Vagina (tissue), 2 donors: Measurements from ENCODE around the gene BRSK2. TPM values are rescaled to one million over a fixed set of nuclear protein-coding genes. Genes with fewer than 3 reads are reported as not detected.
A peak's percentile ranks its signal among the peaks of the same experiment; 100 is the strongest.

Experiments
- DNase-seq, 2 donors: peaks; one replicate each; pipeline ENCODE4 v3.0.0-alpha.2; 2017; ENCODE audit errors: extremely low spot score in 2 of 2
- H3K27ac ChIP-seq: fragments of 200-600 bp; sonication (generic); one replicate; pipeline ENCODE4 v1.5.1; 2019
- H3K27me3 ChIP-seq: fragments of 200-600 bp; sonication (generic); one replicate; pipeline ENCODE4 v1.5.1; 2019
- H3K36me3 ChIP-seq, 2 donors: fragments of 200-600 bp; sonication (generic); one replicate each; pipeline ENCODE4 v1.5.1; 2017 to 2019
- H3K4me1 ChIP-seq: fragments of 200-600 bp; sonication (generic); one replicate; pipeline ENCODE4 v1.5.1; 2019
- H3K4me3 ChIP-seq, 2 donors: fragments of 200-600 bp; sonication (generic); 1 replicate in 1 of 2; 2 replicates in 1 of 2; pipeline ENCODE4 v1.5.1; 2016 to 2019
- H3K9me3 ChIP-seq: fragments of 200-600 bp; sonication (generic); one replicate; pipeline ENCODE4 v1.5.1; 2019
- CTCF ChIP-seq, 3 experiments: fragments of 450-650 bp in 2 of 3; fragments of 200-600 bp in 1 of 3; sonication (generic) in 1 of 3; IDR thresholded peaks; one replicate each; pipeline ENCODE4 v1.5.1; 2017 to 2019; ENCODE audit warnings: antibody characterized with exemption in 3 of 3, mild to moderate bottlenecking in 2 of 3, moderate library complexity in 2 of 3
- POLR2A ChIP-seq, 2 donors: fragments of 450-650 bp; IDR thresholded peaks; one replicate each; pipeline ENCODE4 v1.6.1; 2017; ENCODE audit warnings: antibody characterized with exemption in 2 of 2, mild to moderate bottlenecking in 2 of 2, moderate library complexity in 2 of 2
- POLR2AphosphoS5 ChIP-seq, 2 donors: sonication (generic); formaldehyde crosslinking; IDR thresholded peaks; one replicate each; pipeline ENCODE4 v1.9.0; 2017; ENCODE audit warnings: antibody characterized with exemption in 2 of 2, mild to moderate bottlenecking in 2 of 2, low read depth in 1 of 2; ENCODE audit not compliant: insufficient read depth in 1 of 2
- intact Hi-C: fragments of 100-400 bp; cut with DNase I; formaldehyde crosslinking; loops from one replicate; pipeline ENCODE4 v1.15.1; 2023
- total RNA-seq: library from RNA; depleted of rRNA; stranded (reverse); fragments of >200 nt; gene quantifications from one replicate; pipeline ENCODE4 v1.2.3, GENCODE V29; 2016

BRSK2 gene
- total RNA-seq, 1 donor from 2014 or later, result 3.9 TPM

GRCh38 chr11:1377231-1377780 is 12.4 kb upstream of the BRSK2 start:
- no peak overlapping the region for H3K27ac ChIP-seq
- H3K36me3 ChIP-seq, result no peaks in the 10 kb centered on the region
- intact Hi-C loops, result no loop called here
- no peak for TF ChIP-seq CTCF (IDR thresholded peaks at IDR 0.05)
- no peak for TF ChIP-seq POLR2A (IDR thresholded peaks at IDR 0.05)
- TF ChIP-seq POLR2AphosphoS5 (IDR thresholded peaks at IDR 0.05; ENCODE audit: insufficient read depth in 1 of 2, low read depth in 1 of 2), result no peak
- no peaks in the 10 kb centered on the region for H3K9me3 ChIP-seq
- no peaks in the 10 kb centered on the region for H3K4me1 ChIP-seq
- H3K4me3 ChIP-seq, result no peak overlapping the region
- no peaks in the 10 kb centered on the region for H3K27me3 ChIP-seq
- no peak for DNase-seq

DNA sequence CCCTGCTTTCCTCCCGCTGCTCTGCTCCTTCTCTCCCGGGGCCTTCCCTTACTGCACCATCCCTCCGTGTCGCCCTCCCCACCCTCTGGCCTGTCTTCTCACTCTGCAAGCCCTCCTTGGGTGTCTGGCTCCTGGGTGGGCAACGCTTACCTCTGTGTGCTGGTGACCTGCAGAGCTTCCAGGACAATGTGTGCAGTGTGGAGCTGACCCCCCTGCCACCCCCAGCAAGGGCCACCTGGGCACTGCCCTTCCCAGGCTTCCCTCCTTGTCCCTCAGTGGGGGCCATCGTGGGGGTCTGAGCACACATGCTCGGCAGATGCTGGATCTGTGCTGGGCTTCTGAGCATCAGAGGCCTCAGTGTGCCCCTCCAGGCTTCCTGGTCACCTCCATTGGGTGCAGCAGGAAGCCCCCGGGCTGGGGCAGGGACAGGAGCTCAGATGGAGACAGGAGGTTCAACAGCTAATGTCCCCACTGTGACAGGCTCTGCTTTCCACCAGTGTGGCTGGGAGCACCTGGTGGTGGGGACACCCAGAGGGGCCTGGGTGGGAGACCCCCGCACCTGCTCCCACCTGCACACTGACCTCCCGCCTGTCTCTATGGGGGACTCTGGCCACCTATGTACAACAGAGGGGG is 7.8 kb upstream of the BRSK2 start:
- Histone ChIP-seq H3K36me3 (no peaks in the 10 kb centered on the region), H3K27ac (no peak overlapping the region), H3K4me1 (peaks cover 12% of the 10 kb centered on the region), H3K4me3 (no peak overlapping the region), H3K27me3 (no peaks in the 10 kb centered on the region), H3K9me3 (no peaks in the 10 kb centered on the region)
- no peak for TF ChIP-seq CTCF (IDR thresholded peaks at IDR 0.05)
- TF ChIP-seq POLR2A (IDR thresholded peaks at IDR 0.05), result no peak
- no peak for TF ChIP-seq POLR2AphosphoS5 (IDR thresholded peaks at IDR 0.05; ENCODE audit: insufficient read depth in 1 of 2, low read depth in 1 of 2)
- intact Hi-C loops, result no loop called here
- no peak for DNase-seq

DNA sequence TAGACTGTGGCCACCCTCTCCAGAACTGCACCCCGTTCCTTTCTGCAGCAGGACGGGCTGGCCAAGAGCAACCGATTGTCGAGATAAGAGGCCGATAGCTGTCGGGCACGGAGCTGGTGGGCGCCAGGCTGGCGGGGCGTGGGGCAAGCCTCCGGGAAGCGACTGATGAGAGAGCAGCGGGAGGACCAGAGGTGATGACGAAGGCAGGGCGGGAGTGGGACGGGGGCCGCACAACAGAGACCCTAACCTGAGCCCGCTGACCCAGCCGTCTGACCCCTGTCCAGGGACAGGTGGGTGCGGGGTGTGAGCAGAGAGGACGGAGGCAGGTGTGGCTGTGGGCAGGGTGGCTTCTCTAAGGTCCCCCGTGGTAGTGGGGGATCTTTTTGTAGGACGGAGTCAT is 7.3 kb upstream of the BRSK2 start:
- Histone ChIP-seq H3K27me3 (no peaks in the 10 kb centered on the region), H3K9me3 (no peaks in the 10 kb centered on the region), H3K4me1 (peaks cover 12% of the 10 kb centered on the region), H3K27ac (no peak overlapping the region), H3K36me3 (no peaks in the 10 kb centered on the region), H3K4me3 (peak overlapping the region in 1 of 2 donors; percentile 47)
- TF ChIP-seq CTCF (IDR thresholded peaks at IDR 0.05) (no peak), POLR2AphosphoS5 (IDR thresholded peaks at IDR 0.05; ENCODE audit: insufficient read depth in 1 of 2, low read depth in 1 of 2) (no peak), POLR2A (IDR thresholded peaks at IDR 0.05) (no peak)
- DNase-seq, result no peak
- intact Hi-C loops, result no loop called here

- H3K4me1 ChIP-seq, result peaks cover 12% of the 10 kb centered on the region
- no peaks in the 10 kb centered on the region for H3K9me3 ChIP-seq
- H3K36me3 ChIP-seq, result no peaks in the 10 kb centered on the region
- peak overlapping the region; percentile 47 to 51 for H3K4me3 ChIP-seq
- no peak for DNase-seq
- peak overlapping the region; percentile 3 for H3K27ac ChIP-seq
- no peaks in the 10 kb centered on the region for H3K27me3 ChIP-seq
- intact Hi-C loops, result no loop called here
- TF ChIP-seq POLR2AphosphoS5 (IDR thresholded peaks at IDR 0.05; ENCODE audit: insufficient read depth in 1 of 2, low read depth in 1 of 2), result peak in 1 of 2 donors; percentile 43
- no peak for TF ChIP-seq POLR2A (IDR thresholded peaks at IDR 0.05)
Observed at GRCh38 chr11:1382831-1383607, 6.7 kb upstream of the BRSK2 start.

GRCh38 chr11:1384199-1384970 is 5.3 kb upstream of the BRSK2 start:
- H3K9me3 ChIP-seq, result no peaks in the 10 kb centered on the region
- intact Hi-C loops, result no loop called here
- H3K27me3 ChIP-seq, result no peaks in the 10 kb centered on the region
- no peak for DNase-seq
- no peak for TF ChIP-seq POLR2AphosphoS5 (IDR thresholded peaks at IDR 0.05; ENCODE audit: insufficient read depth in 1 of 2, low read depth in 1 of 2)
- no peak for TF ChIP-seq POLR2A (IDR thresholded peaks at IDR 0.05)
- no peak for TF ChIP-seq CTCF (IDR thresholded peaks at IDR 0.05)
- no peaks in the 10 kb centered on the region for H3K36me3 ChIP-seq
- H3K4me1 ChIP-seq, result peaks cover 19% of the 10 kb centered on the region
- H3K4me3 ChIP-seq, result no peak overlapping the region
- H3K27ac ChIP-seq, result no peak overlapping the region
